ENCODE data around the gene HOXA10.

HOXA10 gene

DNA sequence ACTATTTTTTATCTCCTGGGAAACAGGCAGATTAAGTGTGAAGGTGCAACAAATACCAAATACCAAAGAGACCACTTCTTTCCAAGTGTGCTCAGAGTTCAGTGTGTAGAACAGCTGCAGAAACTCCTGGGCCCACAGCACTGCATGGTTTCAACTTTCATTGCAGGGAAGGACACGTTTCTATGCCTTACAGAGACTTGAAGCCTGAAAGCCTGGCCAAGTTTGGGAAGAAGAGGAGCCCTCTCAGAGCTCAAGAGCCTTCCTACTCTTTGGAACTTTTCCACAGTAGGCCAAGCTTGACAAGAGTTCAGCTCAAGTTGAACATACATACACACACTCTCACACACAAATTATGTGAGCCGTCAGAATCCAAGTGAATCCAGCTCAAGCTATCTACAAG is 46.1 kb downstream of the HOXA10 start:
- DNase-seq, result no peak

GRCh38 chr7:27126596-27127327 is 47.4 kb downstream of the HOXA10 start:
- no peak for DNase-seq

- DNase-seq, result no peak
Observed at GRCh38 chr7:27125986-27126394, 48.1 kb downstream of the HOXA10 start.

GRCh38 chr7:27124902-27125689 is 49.0 kb downstream of the HOXA10 start:
- DNase-seq, result no peak

GRCh38 chr7:27124096-27124901 is 49.8 kb downstream of the HOXA10 start:
- no peak for DNase-seq

GRCh38 chr7:27123477-27124053 is 50.6 kb downstream of the HOXA10 start:
- DNase-seq, result no peak

GRCh38 chr7:27123007-27123476 is 51.1 kb downstream of the HOXA10 start:
- no peak for DNase-seq

- DNase-seq, result no peak
Observed at GRCh38 chr7:27122077-27122910, 51.8 kb downstream of the HOXA10 start.

DNA sequence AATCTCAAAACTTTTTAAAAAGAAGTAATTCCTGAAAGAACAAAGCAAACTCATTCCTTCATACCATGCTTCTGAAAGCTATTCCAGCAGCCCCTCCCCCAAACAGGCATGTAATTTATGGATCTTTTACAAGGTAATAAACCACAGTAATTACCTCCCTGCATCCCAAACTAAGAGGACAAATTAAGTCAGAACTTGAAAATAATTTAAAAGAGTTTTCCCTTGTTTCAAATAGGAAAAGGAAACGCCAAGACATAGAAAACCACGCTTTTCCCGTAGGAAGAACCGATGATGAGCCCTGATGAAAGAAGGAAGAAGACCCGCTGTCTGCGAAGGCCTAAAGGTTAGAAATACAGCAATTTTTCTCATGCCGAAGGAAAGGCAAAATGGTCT is 52.4 kb downstream of the HOXA10 start:
- DNase-seq, result no peak

Measured in stimulated activated CD4-positive, alpha-beta T cell treated with anti-CD3 and anti-CD28 coated beads, Interleukin-4, amount 100 ng/mL, for 1 hour (primary cell).